ENCODE results near the gene GFI1B.

GFI1B gene

GRCh38 chr9:133026426-133026825 is 47.9 kb downstream of the GFI1B start:
- DNase-seq (ENCODE audit: extremely low read depth, low read depth) = no peak
- no peak for TF ChIP-seq CTCF (IDR thresholded peaks at IDR 0.05; ENCODE audit: low read depth, low read length)

- DNase-seq (ENCODE audit: extremely low read depth, low read depth) = no peak
- TF ChIP-seq CTCF (IDR thresholded peaks at IDR 0.05; ENCODE audit: low read depth, low read length) = no peak
Observed at GRCh38 chr9:133027134-133027533, 48.6 kb downstream of the GFI1B start.

GRCh38 chr9:133028221-133028620 is 49.7 kb downstream of the GFI1B start:
- no peak for DNase-seq (ENCODE audit: extremely low read depth, low read depth)
- TF ChIP-seq CTCF (IDR thresholded peaks at IDR 0.05; ENCODE audit: low read depth, low read length) = no peak

GRCh38 chr9:133029994-133030316 is 51.5 kb downstream of the GFI1B start:
- no peak for DNase-seq (ENCODE audit: extremely low read depth, low read depth)
- TF ChIP-seq CTCF (IDR thresholded peaks at IDR 0.05; ENCODE audit: low read depth, low read length) = no peak

- TF ChIP-seq CTCF (IDR thresholded peaks at IDR 0.05; ENCODE audit: low read depth, low read length) = no peak
- DNase-seq (ENCODE audit: extremely low read depth, low read depth) = peak; percentile 97
Observed at GRCh38 chr9:133030317-133031129, 52.0 kb downstream of the GFI1B start, which contains the start of gene GTF3C5. TSS of gene GTF3C5 (plus strand) at chr9:133030997. CDS start at chr9:133031012, 15 bp downstream.

- no peak for DNase-seq (ENCODE audit: extremely low read depth, low read depth)
- TF ChIP-seq CTCF (IDR thresholded peaks at IDR 0.05; ENCODE audit: low read depth, low read length) = no peak
Observed at GRCh38 chr9:133031130-133031422, 52.6 kb downstream of the GFI1B start.

GRCh38 chr9:133031496-133031911 is 53.0 kb downstream of the GFI1B start:
- TF ChIP-seq CTCF (IDR thresholded peaks at IDR 0.05; ENCODE audit: low read depth, low read length) = no peak
- DNase-seq (ENCODE audit: extremely low read depth, low read depth) = no peak
